NK-92 (cell line): ENCODE results near the gene KRT25.

Experiments used
- DNase-seq: peaks from one replicate; lab custom pipeline; 2025; ENCODE audit not compliant: unreplicated experiment; lab: John Stamatoyannopoulos, UW

The KRT25 gene

GRCh38 chr17:40699371-40699770 is 55.8 kb downstream of the KRT25 start:
- no peak for DNase-seq
